Endodermal cell (in vitro differentiated cells): ENCODE measurements around the gene ZMIZ1. TPM values are rescaled to one million over a fixed set of nuclear protein-coding genes. Genes with fewer than 3 reads are reported as not detected.

Experiments used
- DNase-seq: peaks from one replicate; pipeline ENCODE4 v3.0.0-alpha.2; 2017
- H3K27ac ChIP-seq: 2 replicates; pipeline ENCODE4 v1.5.1; 2013; ENCODE audit warnings: mild to moderate bottlenecking, low read depth, low read length, moderate library complexity
- H3K27me3 ChIP-seq: 2 replicates; pipeline ENCODE4 v1.6.1; 2013; ENCODE audit warnings: mild to moderate bottlenecking, low read length, moderate library complexity; ENCODE audit not compliant: insufficient read depth, control insufficient read depth, poor library complexity, severe bottlenecking
- H3K36me3 ChIP-seq: 2 replicates; pipeline ENCODE4 v1.7.0; 2013; ENCODE audit warnings: mild to moderate bottlenecking, low read length, moderate library complexity; ENCODE audit not compliant: control insufficient read depth, insufficient read depth
- H3K4me1 ChIP-seq: one replicate; pipeline ENCODE4 v1.7.0; 2013; ENCODE audit warnings: low read length; ENCODE audit not compliant: control insufficient read depth, insufficient read depth
- H3K4me3 ChIP-seq: 2 replicates; pipeline ENCODE4 v1.5.1; 2013; ENCODE audit warnings: mild to moderate bottlenecking, low read length, moderate library complexity
- H3K9ac ChIP-seq: 2 replicates; pipeline ENCODE4 v1.6.1; 2013; ENCODE audit warnings: mild to moderate bottlenecking, low read length, moderate library complexity; ENCODE audit not compliant: poor library complexity, severe bottlenecking; ENCODE audit errors: extremely low read depth
- H3K9me3 ChIP-seq: 2 replicates; pipeline ENCODE4 v1.6.1; 2013; ENCODE audit warnings: mild to moderate bottlenecking, low read length, moderate library complexity; ENCODE audit not compliant: control insufficient read depth
- H3K27ac Mint-ChIP-seq: 2 replicates; pipeline ENCODE4 v1.8.0; 2020; ENCODE audit warnings: mixed read lengths
- H3K27me3 Mint-ChIP-seq: 2 replicates; pipeline ENCODE4 v1.8.0; 2021; ENCODE audit warnings: mild to moderate bottlenecking, mixed read lengths; ENCODE audit not compliant: insufficient read depth
- H3K36me3 Mint-ChIP-seq: 2 replicates; pipeline ENCODE4 v1.8.0; 2020; ENCODE audit warnings: low read depth, mixed read lengths
- H3K4me1 Mint-ChIP-seq: 2 replicates; pipeline ENCODE4 v1.8.0; 2020; ENCODE audit warnings: mixed read lengths
- H3K4me3 Mint-ChIP-seq: 2 replicates; pipeline ENCODE4 v1.8.0; 2020; ENCODE audit warnings: mild to moderate bottlenecking, moderate library complexity, mixed read lengths
- H3K9me3 Mint-ChIP-seq: 2 replicates; pipeline ENCODE4 v1.8.0; 2020; ENCODE audit warnings: mild to moderate bottlenecking, mixed read lengths
- WGBS, 2 experiments: methylation state at CpG; one replicate each; pipeline versions ENCODE4 v1.1.5 to v1.1.7; 2013; ENCODE audit warnings: missing lambda C conversion rate in 2 of 2, mixed read lengths in 1 of 2; ENCODE audit not compliant: insufficient coverage in 1 of 2, insufficient read length in 1 of 2; 5-methylcytosine and 5-hydroxymethylcytosine counted together
- total RNA-seq, 2 donors: library from RNA; stranded (reverse); fragmentation: NEBNext Ultra II Directional in 1 of 2; extraction: Animal tissue kit (Norgen Biotek cat#: 25700) in 1 of 2; gene quantifications; 2 replicates in 1 of 2; 3 replicates in 1 of 2; pipeline ENCODE4 v1.2.1, GENCODE V29; 2021
- TF ChIP-seq, protein P1 (sequence below): fragments of 200-600 bp; sonication (generic); conservative IDR thresholded peaks from 2 replicates; pipeline ENCODE4 v1.5.0; 2021; ENCODE audit warnings: antibody characterized with exemption, mild to moderate bottlenecking

The ZMIZ1 gene
- total RNA-seq, 2 donors from 2014 or later = 65.3 to 67.5 TPM

DNA sequence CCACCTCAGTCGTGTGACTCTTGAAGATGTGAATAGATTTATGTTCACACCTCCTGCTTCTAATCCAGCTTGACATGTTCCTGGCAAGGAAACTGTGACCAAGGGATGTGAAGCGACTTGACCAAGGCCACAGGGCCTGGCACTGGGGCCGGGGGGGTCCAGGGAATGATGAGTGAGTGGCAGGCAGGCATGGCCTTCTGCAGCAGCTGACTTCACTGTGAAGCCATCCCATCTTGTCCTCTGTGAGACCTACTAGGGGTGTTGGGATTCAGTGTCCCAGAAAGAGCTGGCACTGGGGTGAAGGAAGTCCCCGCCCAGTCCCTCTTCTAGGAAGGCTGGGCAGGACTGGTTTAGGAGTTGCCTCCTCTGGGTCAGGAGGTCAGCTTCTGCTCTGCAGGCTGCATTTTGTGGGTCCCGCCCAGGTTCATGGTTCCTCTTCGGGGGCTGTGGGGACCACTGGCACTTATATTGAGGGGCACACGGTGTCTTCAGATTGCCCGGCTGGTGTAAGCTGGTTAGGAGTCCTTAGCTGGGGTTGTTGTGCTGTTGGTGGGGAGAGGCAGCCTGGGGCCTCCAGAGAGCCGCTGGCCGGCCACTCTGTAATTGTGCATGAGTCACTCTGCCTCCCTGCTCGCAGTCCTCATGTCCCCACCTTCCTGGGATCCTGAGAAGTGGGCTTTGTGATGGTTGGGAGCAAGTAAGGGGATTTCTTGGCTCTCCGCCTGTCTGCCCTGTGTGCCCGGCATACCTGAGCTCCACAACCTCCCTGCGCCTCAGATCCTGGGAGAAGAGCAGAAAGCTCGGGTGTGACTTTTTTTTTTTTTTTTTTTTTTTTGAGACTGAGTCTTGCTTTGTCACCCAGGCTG, 11.0 kb downstream of the ZMIZ1 start:
- Histone ChIP-seq H3K27me3 (no peaks in the 10 kb centered on the region), H3K4me3 (no peak overlapping the region), H3K4me1 (peaks cover 27% of the 10 kb centered on the region), H3K27ac (no peak overlapping the region), H3K9ac (no peak overlapping the region), H3K36me3 (no peaks in the 10 kb centered on the region), H3K9me3 (no peaks in the 10 kb centered on the region)
- TF ChIP-seq, protein P1, sequence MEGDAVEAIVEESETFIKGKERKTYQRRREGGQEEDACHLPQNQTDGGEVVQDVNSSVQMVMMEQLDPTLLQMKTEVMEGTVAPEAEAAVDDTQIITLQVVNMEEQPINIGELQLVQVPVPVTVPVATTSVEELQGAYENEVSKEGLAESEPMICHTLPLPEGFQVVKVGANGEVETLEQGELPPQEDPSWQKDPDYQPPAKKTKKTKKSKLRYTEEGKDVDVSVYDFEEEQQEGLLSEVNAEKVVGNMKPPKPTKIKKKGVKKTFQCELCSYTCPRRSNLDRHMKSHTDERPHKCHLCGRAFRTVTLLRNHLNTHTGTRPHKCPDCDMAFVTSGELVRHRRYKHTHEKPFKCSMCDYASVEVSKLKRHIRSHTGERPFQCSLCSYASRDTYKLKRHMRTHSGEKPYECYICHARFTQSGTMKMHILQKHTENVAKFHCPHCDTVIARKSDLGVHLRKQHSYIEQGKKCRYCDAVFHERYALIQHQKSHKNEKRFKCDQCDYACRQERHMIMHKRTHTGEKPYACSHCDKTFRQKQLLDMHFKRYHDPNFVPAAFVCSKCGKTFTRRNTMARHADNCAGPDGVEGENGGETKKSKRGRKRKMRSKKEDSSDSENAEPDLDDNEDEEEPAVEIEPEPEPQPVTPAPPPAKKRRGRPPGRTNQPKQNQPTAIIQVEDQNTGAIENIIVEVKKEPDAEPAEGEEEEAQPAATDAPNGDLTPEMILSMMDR = no peak
- no peaks in the 10 kb centered on the region for H3K27me3 Mint-ChIP-seq
- DNase-seq = no peak
- H3K9me3 Mint-ChIP-seq = no peaks in the 10 kb centered on the region
- H3K4me3 Mint-ChIP-seq = no peak overlapping the region
- 79 to 89% methylated on average over 8 to 15 of the region's 15 CpGs for WGBS, 2 experiments
- peaks cover 73% of the 10 kb centered on the region for H3K4me1 Mint-ChIP-seq
- H3K27ac Mint-ChIP-seq = peak overlapping the region; percentile 84
- no peaks in the 10 kb centered on the region for H3K36me3 Mint-ChIP-seq

DNA sequence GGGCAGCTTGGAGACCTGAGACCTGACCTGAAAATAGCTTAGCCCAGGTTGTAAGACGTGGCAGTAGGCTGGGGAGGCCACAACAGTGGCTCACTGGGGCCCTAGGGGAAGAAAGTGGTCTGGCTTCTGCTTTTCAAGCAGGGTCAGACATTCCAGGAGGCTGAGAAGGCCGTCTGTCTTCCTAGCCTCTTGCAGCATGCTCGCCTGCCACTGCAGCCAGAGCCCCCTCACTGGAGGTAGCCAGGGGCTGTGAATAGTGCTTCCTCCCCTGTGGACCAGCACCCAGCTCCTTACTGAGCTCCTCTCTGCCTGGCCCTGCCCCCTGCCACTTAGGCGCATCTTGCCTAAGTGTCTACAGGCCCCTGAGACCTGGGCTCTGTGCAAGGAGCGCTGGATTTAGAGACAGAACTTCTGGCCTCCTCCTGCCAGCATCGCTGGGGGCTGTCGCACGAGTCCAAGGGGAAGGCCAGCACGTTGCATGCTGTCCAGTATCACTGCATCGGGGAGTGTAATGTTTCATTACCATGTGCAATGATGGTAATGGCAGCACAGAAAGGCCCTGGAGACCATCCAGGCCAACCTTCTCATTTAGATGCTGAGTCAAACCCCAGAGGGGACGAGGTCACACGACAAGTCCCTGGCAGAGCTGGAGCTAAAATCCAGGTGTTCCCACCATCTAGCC, 12.7 kb downstream of the ZMIZ1 start:
- peaks cover 67% of the 10 kb centered on the region for H3K4me1 Mint-ChIP-seq
- no peak overlapping the region for H3K9ac ChIP-seq
- H3K4me3 Mint-ChIP-seq = no peak overlapping the region
- peak overlapping the region; percentile 55 for H3K27ac Mint-ChIP-seq
- H3K9me3 ChIP-seq = no peaks in the 10 kb centered on the region
- 81 to 82% methylated on average over 12 of the region's 12 CpGs for WGBS, 2 experiments
- peaks cover 23% of the 10 kb centered on the region for H3K4me1 ChIP-seq
- DNase-seq = no peak
- no peaks in the 10 kb centered on the region for H3K9me3 Mint-ChIP-seq
- H3K36me3 ChIP-seq = no peaks in the 10 kb centered on the region
- H3K36me3 Mint-ChIP-seq = no peaks in the 10 kb centered on the region
- H3K27ac ChIP-seq = no peak overlapping the region
- no peaks in the 10 kb centered on the region for H3K27me3 Mint-ChIP-seq
- TF ChIP-seq, protein P1 = no peak
- no peaks in the 10 kb centered on the region for H3K27me3 ChIP-seq
- H3K4me3 ChIP-seq = no peak overlapping the region

DNA sequence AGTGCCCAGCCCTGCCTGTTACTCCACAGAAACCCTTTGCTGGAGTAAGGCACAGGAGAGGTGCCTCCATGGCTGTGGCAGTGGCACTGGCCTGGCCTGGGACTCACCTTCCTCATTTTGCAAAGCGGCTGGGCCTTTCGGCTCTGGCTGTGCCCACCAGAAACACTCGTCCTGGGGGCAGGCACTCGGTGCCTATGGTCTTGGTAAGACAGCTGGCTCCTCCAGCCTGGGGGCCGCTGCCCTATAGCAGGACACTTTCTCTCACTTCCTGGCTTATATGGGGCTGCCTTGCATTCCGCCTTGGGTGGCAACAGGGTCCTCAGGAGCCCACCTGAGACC, 13.2 kb downstream of the ZMIZ1 start:
- Mint-ChIP-seq H3K4me3 (no peak overlapping the region), H3K9me3 (no peaks in the 10 kb centered on the region), H3K36me3 (no peaks in the 10 kb centered on the region), H3K4me1 (peaks cover 67% of the 10 kb centered on the region), H3K27ac (peak overlapping the region; percentile 58), H3K27me3 (no peaks in the 10 kb centered on the region)
- 90 to 95% methylated on average over 6 of the region's 6 CpGs for WGBS, 2 experiments
- Histone ChIP-seq H3K4me1 (peaks cover 23% of the 10 kb centered on the region), H3K27me3 (no peaks in the 10 kb centered on the region), H3K9me3 (no peaks in the 10 kb centered on the region), H3K9ac (no peak overlapping the region), H3K36me3 (no peaks in the 10 kb centered on the region), H3K27ac (no peak overlapping the region), H3K4me3 (no peak overlapping the region)
- no peak for DNase-seq
- TF ChIP-seq, protein P1 = no peak
